Measurements from ENCODE around the gene KIF9. TPM values are rescaled to one million over a fixed set of nuclear protein-coding genes. Genes with fewer than 3 reads are reported as not detected.

The KIF9 gene
- total and polyA plus RNA-seq, 10 donors, result 3.8 to 15.8 (median 6.7) TPM

DNA sequence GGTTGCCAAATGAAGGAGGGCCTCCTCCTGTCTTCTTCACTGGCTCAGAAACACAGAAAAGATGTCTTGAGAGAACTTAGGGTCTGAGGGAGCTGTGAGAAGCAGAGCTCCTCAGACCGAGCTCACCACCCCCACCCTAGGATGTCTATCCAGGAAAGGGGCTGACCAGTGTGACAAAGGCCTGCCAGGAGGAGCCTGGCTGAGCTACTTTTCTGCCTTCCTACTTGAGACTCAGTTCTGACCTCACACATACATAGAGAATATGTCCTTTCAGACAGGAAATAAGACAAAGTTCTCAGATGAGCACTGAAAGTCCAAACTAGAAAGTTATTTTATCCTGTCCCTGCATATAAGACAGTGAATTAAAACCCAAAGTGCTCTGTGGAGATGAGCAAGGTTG is 54.5 kb downstream of the KIF9 start:
- no peaks in the 10 kb centered on the region for H3K36me3 ChIP-seq
- WGBS, 5 donors, result 25 to 81% (median 50%) methylated on average over 1 of the region's 1 CpG
- H3K4me1 ChIP-seq, result peaks cover 13 to 47% (median 41%) of the 10 kb centered on the region in 6 donors
- H3K9me3 ChIP-seq, result no peaks in the 10 kb centered on the region
- peak overlapping the region in 7 of 8 donors; percentile 13 to 77 (median 64) for H3K27ac ChIP-seq
- H3K27me3 ChIP-seq (replicated peaks in 1 of 7), result no peaks in the 10 kb centered on the region
- DNase-seq, result no peak
- TF ChIP-seq, protein P1, sequence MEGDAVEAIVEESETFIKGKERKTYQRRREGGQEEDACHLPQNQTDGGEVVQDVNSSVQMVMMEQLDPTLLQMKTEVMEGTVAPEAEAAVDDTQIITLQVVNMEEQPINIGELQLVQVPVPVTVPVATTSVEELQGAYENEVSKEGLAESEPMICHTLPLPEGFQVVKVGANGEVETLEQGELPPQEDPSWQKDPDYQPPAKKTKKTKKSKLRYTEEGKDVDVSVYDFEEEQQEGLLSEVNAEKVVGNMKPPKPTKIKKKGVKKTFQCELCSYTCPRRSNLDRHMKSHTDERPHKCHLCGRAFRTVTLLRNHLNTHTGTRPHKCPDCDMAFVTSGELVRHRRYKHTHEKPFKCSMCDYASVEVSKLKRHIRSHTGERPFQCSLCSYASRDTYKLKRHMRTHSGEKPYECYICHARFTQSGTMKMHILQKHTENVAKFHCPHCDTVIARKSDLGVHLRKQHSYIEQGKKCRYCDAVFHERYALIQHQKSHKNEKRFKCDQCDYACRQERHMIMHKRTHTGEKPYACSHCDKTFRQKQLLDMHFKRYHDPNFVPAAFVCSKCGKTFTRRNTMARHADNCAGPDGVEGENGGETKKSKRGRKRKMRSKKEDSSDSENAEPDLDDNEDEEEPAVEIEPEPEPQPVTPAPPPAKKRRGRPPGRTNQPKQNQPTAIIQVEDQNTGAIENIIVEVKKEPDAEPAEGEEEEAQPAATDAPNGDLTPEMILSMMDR (IDR thresholded peaks at IDR 0.05 in 8 of 11, conservative IDR thresholded peaks at IDR 0.05 in 3 of 11), result no peak
- TF ChIP-seq POLR2AphosphoS5 (IDR thresholded peaks at IDR 0.05) (no peak), POLR2A (IDR thresholded peaks at IDR 0.05) (no peak)
- peak overlapping the region in 2 of 8 donors; percentile 19 to 40 for H3K4me3 ChIP-seq
- intact Hi-C loops (cut with DNase I; ENCODE audit: low total_unique reads), result no loop called here

DNA sequence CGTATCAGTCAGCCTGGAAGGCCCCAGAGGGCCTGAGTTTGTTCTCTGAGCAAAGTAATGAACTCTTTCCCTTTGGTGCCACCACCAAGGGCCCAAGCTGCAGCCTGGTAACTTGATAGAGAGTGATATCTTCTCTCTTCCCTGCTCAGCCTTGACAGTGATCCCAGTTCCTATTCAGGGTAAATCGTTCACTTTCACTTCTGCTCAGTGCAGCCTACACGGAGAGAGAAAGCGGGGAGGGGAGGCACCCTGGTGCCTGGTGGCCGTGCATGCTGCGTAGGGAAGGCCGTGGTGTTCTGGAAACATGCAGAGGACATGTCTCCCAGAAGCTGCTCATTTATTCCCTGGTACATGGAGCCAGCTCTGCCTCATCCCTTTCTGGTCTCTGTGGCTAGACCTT is 54.9 kb downstream of the KIF9 start:
- WGBS, 5 donors, result 30 to 63% (median 52%) methylated on average over 7 of the region's 7 CpGs

DNA sequence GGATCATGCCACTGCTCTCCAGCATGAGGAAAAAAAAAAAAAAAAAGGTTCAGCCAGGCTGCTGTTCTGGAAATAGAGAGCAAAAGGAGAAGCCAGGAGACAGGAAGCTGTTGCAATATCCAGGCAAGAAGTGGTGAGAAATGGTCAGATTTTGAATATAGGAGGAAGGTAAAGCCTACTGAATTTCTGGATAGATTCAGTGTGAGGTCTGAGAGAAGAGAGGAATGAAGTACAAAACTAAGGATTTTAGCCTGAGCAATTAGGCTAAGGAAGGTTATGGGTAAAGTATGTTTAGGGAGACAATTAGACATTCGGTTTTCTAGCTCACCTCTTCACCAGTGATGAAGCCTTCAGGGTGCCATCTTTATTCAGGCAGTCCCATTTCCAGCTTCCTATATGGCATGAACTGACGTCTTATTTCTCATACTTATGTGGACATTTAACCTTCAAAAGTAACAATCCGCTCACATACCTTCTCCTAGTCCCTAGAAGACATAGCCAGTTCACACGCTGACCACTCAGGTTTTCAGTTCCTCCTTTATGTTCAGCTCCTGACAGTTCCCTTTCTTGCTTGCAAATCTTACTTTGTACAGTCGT is 57.2 kb downstream of the KIF9 start:
- TF ChIP-seq, protein P1 (IDR thresholded peaks at IDR 0.05 in 8 of 11, conservative IDR thresholded peaks at IDR 0.05 in 3 of 11), result no peak
- TF ChIP-seq POLR2A (IDR thresholded peaks at IDR 0.05), result no peak
- no peak for TF ChIP-seq POLR2AphosphoS5 (IDR thresholded peaks at IDR 0.05)
- DNase-seq, result no peak
- intact Hi-C loops (cut with DNase I; ENCODE audit: low total_unique reads), result no loop called here
- WGBS, 5 donors, result 41 to 62% (median 58%) methylated on average over 5 of the region's 5 CpGs
- peaks cover 13 to 47% (median 41%) of the 10 kb centered on the region in 6 donors for H3K4me1 ChIP-seq
- H3K27me3 ChIP-seq (replicated peaks in 1 of 7), result no peaks in the 10 kb centered on the region
- no peaks in the 10 kb centered on the region for H3K9me3 ChIP-seq
- H3K27ac ChIP-seq, result peak overlapping the region in 4 of 8 donors; percentile 50 to 82 (median 70)
- H3K4me3 ChIP-seq, result peak overlapping the region in 1 of 8 donors; percentile 22
- no peaks in the 10 kb centered on the region for H3K36me3 ChIP-seq

More for the DNA sequence above, 54.9 kb downstream of the KIF9 start:
- no peaks in the 10 kb centered on the region for H3K27me3 ChIP-seq (replicated peaks in 1 of 7)
- H3K36me3 ChIP-seq, result no peaks in the 10 kb centered on the region
- H3K9me3 ChIP-seq, result no peaks in the 10 kb centered on the region
- intact Hi-C loops (cut with DNase I; ENCODE audit: low total_unique reads), result no loop called here
- H3K4me3 ChIP-seq, result peak overlapping the region in 2 of 8 donors; percentile 19 to 40
- peak overlapping the region; percentile 13 to 77 (median 55) for H3K27ac ChIP-seq
- peaks cover 13 to 47% (median 41%) of the 10 kb centered on the region in 6 donors for H3K4me1 ChIP-seq
- peak in 1 of 3 donors; percentile 64 for TF ChIP-seq POLR2AphosphoS5 (IDR thresholded peaks at IDR 0.05)
- TF ChIP-seq POLR2A (IDR thresholded peaks at IDR 0.05), result no peak
- DNase-seq, result peak; percentile 77

DNA sequence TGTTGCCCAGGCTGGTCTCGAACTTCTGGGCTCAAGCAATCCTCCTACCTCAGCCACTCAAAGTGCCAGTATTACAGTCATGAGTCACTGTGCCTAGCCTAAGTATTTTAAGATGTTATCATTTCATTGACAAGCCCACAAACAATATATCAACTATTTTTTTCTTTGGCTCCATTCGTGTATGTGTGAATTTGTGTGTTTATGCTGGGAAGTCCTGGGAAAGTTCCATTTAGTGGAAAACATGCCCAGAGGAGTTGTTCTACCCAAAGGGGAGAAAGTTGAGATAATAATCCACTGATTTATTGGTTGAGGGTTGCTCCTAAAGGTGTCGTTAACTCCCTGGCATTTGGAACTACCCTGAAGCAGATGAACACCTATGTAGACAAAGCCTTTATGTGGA is 58.8 kb downstream of the KIF9 start:
- intact Hi-C loops (cut with DNase I; ENCODE audit: low total_unique reads), result no loop called here
- Histone ChIP-seq H3K36me3 (no peaks in the 10 kb centered on the region), H3K27ac (no peak overlapping the region), H3K27me3 (replicated peaks in 1 of 7) (no peaks in the 10 kb centered on the region), H3K9me3 (no peaks in the 10 kb centered on the region), H3K4me1 (peaks cover 13 to 45% (median 38%) of the 10 kb centered on the region in 6 donors), H3K4me3 (no peak overlapping the region)
- DNase-seq, result no peak
- TF ChIP-seq POLR2A (IDR thresholded peaks at IDR 0.05) (no peak), POLR2AphosphoS5 (IDR thresholded peaks at IDR 0.05) (no peak)
- TF ChIP-seq, protein P1 (IDR thresholded peaks at IDR 0.05 in 8 of 11, conservative IDR thresholded peaks at IDR 0.05 in 3 of 11), result no peak
- WGBS, 5 donors, result 88 to 96% (median 90%) methylated on average over 3 of the region's 3 CpGs
